Measurements from ENCODE around the gene SUN1. TPM values are rescaled to one million over a fixed set of nuclear protein-coding genes. Genes with fewer than 3 reads are reported as not detected.
"Not testable (repeated sequence)": the region's sequence is repeated elsewhere in the genome, so short reads cannot be mapped to it uniquely, and the experiment has no call there.

SUN1 gene
- total RNA-seq, 1 donor from 2014 or later = 183 TPM

DNA sequence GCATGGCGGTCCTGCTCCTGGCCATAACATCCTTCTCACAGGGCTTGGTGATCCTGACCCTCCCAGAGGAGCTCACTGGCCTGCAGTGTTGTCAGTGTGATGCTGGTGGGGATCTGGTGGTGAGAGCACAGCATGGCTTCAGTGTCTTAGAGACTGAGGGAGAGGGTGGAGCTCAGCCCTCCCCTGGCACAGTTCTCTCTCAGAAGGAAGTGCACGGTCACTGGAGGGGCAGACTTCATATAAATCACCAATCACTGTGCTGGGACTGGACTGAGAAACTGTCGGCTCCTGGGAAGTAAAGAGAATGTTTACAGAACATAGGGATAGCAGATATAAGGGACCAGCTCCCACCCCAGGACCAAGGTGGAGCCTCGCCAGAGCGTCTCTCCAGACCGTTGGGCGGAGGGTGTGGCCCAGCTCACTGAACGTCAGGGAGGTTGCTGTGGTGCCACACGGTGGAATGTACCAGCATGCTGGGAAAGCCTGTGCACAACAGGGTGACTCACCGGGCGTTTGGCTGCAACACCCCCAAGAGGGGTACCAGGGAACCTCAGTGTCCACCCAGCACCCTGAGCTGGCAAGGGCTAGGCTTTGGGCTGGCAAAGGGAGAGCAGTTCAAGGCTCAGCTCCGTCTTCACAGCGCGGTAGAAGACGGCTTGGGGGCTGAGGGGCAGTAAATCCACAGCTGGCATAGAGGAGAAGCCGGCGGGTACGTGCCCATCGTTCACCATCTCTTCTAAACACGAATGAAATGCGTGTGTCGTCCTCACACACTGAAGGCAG is 35.3 kb downstream of the SUN1 start:
- H3K9me3 ChIP-seq (replicated peaks) = no peaks in the 10 kb centered on the region
- intact Hi-C loops (cut with micrococcal nuclease) = no loop called here
- no peaks in the 10 kb centered on the region for H3K27me3 ChIP-seq (ENCODE audit: low read depth)
- H3K27ac ChIP-seq (replicated peaks) = peak overlapping the region; percentile 87
- peak overlapping the region; percentile 29 for H3K4me3 ChIP-seq
- DNase-seq = no peak
- TF ChIP-seq CTCF (IDR thresholded peaks at IDR 0.05; ENCODE audit: borderline replicate concordance) = no peak
- H3K36me3 ChIP-seq = peaks cover 89% of the 10 kb centered on the region
- peaks cover 39% of the 10 kb centered on the region for H3K4me1 ChIP-seq

DNA sequence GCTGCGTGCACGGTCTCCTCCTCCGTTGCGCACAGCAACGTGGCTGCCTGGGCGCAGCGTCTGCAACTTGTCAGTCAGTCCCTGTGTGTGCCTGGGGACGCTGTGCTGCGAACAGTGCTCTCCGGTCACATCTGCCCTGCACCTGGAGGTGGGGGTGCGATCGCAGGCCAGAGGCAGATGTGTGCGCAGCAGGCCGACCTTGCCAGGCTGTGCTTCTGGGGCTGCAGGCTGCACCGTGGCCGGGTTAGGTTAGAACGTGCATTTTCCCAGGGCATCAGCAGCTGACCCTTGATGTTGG is 35.9 kb downstream of the SUN1 start:
- intact Hi-C loops (cut with micrococcal nuclease) = no loop called here
- no peak for DNase-seq
- TF ChIP-seq CTCF (IDR thresholded peaks at IDR 0.05; ENCODE audit: borderline replicate concordance) = no peak
- peaks cover 44% of the 10 kb centered on the region for H3K4me1 ChIP-seq
- H3K27ac ChIP-seq (replicated peaks) = peak overlapping the region; percentile 87
- H3K4me3 ChIP-seq = peak overlapping the region; percentile 29
- H3K9me3 ChIP-seq (replicated peaks) = no peaks in the 10 kb centered on the region
- H3K27me3 ChIP-seq (ENCODE audit: low read depth) = no peaks in the 10 kb centered on the region
- peaks cover 89% of the 10 kb centered on the region for H3K36me3 ChIP-seq

DNA sequence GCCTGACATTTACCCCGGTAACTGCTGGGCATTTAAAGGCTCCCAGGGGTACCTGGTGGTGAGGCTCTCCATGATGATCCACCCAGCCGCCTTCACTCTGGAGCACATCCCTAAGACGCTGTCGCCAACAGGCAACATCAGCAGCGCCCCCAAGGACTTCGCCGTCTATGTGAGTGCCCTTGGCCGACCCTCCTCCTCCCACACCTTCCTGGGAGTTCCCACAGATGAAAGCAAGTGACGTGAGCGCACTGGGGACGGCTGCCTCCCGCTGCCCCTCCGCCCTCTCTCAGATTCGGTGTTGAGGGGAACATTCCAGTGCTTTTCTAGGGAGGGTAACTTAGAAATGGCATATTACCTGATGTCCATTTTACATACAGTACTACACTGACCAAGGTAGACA is 37.1 kb downstream of the SUN1 start:
- no peaks in the 10 kb centered on the region for H3K9me3 ChIP-seq (replicated peaks)
- no peak for DNase-seq
- no peaks in the 10 kb centered on the region for H3K27me3 ChIP-seq (ENCODE audit: low read depth)
- H3K4me3 ChIP-seq = no peak overlapping the region
- TF ChIP-seq CTCF (IDR thresholded peaks at IDR 0.05; ENCODE audit: borderline replicate concordance) = no peak
- peak overlapping the region; percentile 49 for H3K27ac ChIP-seq (replicated peaks)
- peaks cover 87% of the 10 kb centered on the region for H3K36me3 ChIP-seq
- intact Hi-C loops (cut with micrococcal nuclease) = no loop called here
- H3K4me1 ChIP-seq = peaks cover 57% of the 10 kb centered on the region

DNA sequence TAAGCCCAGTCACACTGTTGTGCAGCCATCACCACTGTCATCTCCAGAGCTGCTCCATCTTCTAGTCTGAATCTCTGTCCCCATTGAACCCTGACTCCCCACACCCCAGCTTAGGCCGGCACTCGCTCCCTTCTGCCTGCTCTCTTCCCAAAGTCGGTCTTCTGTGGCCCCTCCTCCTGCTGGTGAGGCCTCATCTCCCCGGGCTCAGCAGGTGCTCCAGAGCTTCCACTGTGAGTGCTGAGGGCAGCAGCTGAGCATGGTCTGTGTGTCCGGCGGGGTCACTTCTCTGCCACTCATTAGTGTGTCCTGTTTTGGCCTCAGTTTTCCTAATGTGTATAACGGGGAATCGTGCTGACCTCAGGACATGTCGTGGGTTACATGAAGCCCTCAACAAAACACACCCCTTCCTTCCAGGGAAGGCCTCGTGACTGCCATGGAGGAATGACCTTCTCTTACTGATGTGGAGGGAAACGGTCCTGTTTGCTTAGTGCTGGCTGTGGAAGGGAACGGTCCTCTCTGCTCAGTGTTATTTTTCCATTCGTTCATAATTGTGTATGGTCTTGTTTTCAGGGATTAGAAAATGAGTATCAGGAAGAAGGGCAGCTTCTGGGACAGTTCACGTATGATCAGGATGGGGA is 39.7 kb downstream of the SUN1 start:
- no peak for TF ChIP-seq CTCF (IDR thresholded peaks at IDR 0.05; ENCODE audit: borderline replicate concordance)
- Histone ChIP-seq H3K9me3 (replicated peaks) (no peaks in the 10 kb centered on the region), H3K36me3 (peaks cover 64% of the 10 kb centered on the region), H3K27ac (replicated peaks) (peak overlapping the region; percentile 95), H3K4me1 (peaks cover 71% of the 10 kb centered on the region), H3K27me3 (ENCODE audit: low read depth) (no peaks in the 10 kb centered on the region), H3K4me3 (no peak overlapping the region)
- intact Hi-C loops (cut with micrococcal nuclease) = loop anchor here (5.0 kb wide), 1 partner anchor 85 kb away; no protein-coding TSS in a partner anchor
- DNase-seq = no peak

- DNase-seq; H3K9me3 ChIP-seq (replicated peaks); H3K27me3 ChIP-seq (ENCODE audit: low read depth); H3K4me3 ChIP-seq: not testable (repeated sequence)
- H3K36me3 ChIP-seq = peaks cover 57% of the 10 kb centered on the region
- peak overlapping the region; percentile 95 for H3K27ac ChIP-seq (replicated peaks)
- peaks cover 66% of the 10 kb centered on the region for H3K4me1 ChIP-seq
- intact Hi-C loops (cut with micrococcal nuclease) = loop anchor here (5.0 kb wide), 1 partner anchor 85 kb away; no protein-coding TSS in a partner anchor
Measured at GRCh38 chr7:872685-873084, 40.4 kb downstream of the SUN1 start.
